Activated naive CD8-positive, alpha-beta T cell treated with anti-CD3 and anti-CD28 coated beads for 36 hours (primary cell): Measurements from ENCODE around the gene CMSS1. TPM values are rescaled to one million over a fixed set of nuclear protein-coding genes. Genes with fewer than 3 reads are reported as not detected.

Experiments used
- DNase-seq: peaks from one replicate; pipeline ENCODE4 v3.0.0; 2021
- H3K27ac Mint-ChIP-seq: one replicate; pipeline ENCODE4 v1.8.0; 2022; ENCODE audit warnings: mild to moderate bottlenecking, moderate library complexity, mixed read lengths
- H3K27me3 Mint-ChIP-seq: one replicate; pipeline ENCODE4 v1.8.0; 2022; ENCODE audit warnings: mild to moderate bottlenecking, mixed read lengths
- H3K36me3 Mint-ChIP-seq: one replicate; pipeline ENCODE4 v1.8.0; 2021; ENCODE audit warnings: mild to moderate bottlenecking, mixed read lengths
- H3K4me1 Mint-ChIP-seq: one replicate; pipeline ENCODE4 v1.8.0; 2021; ENCODE audit warnings: mixed read lengths
- H3K4me3 Mint-ChIP-seq: one replicate; pipeline ENCODE4 v1.8.0; 2022; ENCODE audit warnings: mild to moderate bottlenecking, moderate library complexity, mixed read lengths
- H3K9me3 Mint-ChIP-seq: one replicate; pipeline ENCODE4 v1.8.0; 2022; ENCODE audit warnings: mixed read lengths
- total RNA-seq, 2 experiments: library from RNA; stranded (reverse); gene quantifications; one replicate each; pipeline ENCODE4 v1.2.3, GENCODE V29; 2021

CMSS1 gene
- total RNA-seq, 2 experiments from 2014 or later, result 121 to 122 TPM

- Mint-ChIP-seq H3K9me3 (peaks cover 11% of the 10 kb centered on the region), H3K27me3 (no peaks in the 10 kb centered on the region), H3K27ac (no peak overlapping the region), H3K4me1 (peaks cover 8% of the 10 kb centered on the region), H3K4me3 (no peak overlapping the region), H3K36me3 (peaks cover 17% of the 10 kb centered on the region)
- DNase-seq, result no peak
Observed at GRCh38 chr3:100001083-100001482, 183.4 kb downstream of the CMSS1 start.

- no peak overlapping the region for H3K4me3 Mint-ChIP-seq
- peaks cover 13% of the 10 kb centered on the region for H3K36me3 Mint-ChIP-seq
- DNase-seq, result no peak
- H3K4me1 Mint-ChIP-seq, result peaks cover 10% of the 10 kb centered on the region
- no peak overlapping the region for H3K27ac Mint-ChIP-seq
- no peaks in the 10 kb centered on the region for H3K27me3 Mint-ChIP-seq
- peaks cover 6% of the 10 kb centered on the region for H3K9me3 Mint-ChIP-seq
Observed at GRCh38 chr3:100001526-100002270, 184.0 kb downstream of the CMSS1 start.

- peaks cover 3% of the 10 kb centered on the region for H3K9me3 Mint-ChIP-seq
- DNase-seq, result no peak
- H3K36me3 Mint-ChIP-seq, result peaks cover 10% of the 10 kb centered on the region
- peaks cover 11% of the 10 kb centered on the region for H3K4me1 Mint-ChIP-seq
- peak overlapping the region; percentile 9 for H3K27ac Mint-ChIP-seq
- no peak overlapping the region for H3K4me3 Mint-ChIP-seq
- no peaks in the 10 kb centered on the region for H3K27me3 Mint-ChIP-seq
Observed at GRCh38 chr3:100002599-100003350, 185.1 kb downstream of the CMSS1 start.

- H3K27ac Mint-ChIP-seq, result no peak overlapping the region
- H3K9me3 Mint-ChIP-seq, result peaks cover 3% of the 10 kb centered on the region
- no peak for DNase-seq
- H3K36me3 Mint-ChIP-seq, result peaks cover 5% of the 10 kb centered on the region
- peaks cover 11% of the 10 kb centered on the region for H3K4me1 Mint-ChIP-seq
- H3K27me3 Mint-ChIP-seq, result no peaks in the 10 kb centered on the region
- H3K4me3 Mint-ChIP-seq, result no peak overlapping the region
Observed at GRCh38 chr3:100003609-100004503, 186.2 kb downstream of the CMSS1 start.

- Mint-ChIP-seq H3K9me3 (peaks cover 3% of the 10 kb centered on the region), H3K27me3 (no peaks in the 10 kb centered on the region), H3K4me3 (no peak overlapping the region), H3K4me1 (peaks cover 19% of the 10 kb centered on the region), H3K27ac (no peak overlapping the region), H3K36me3 (peaks cover 3% of the 10 kb centered on the region)
- no peak for DNase-seq
Observed at GRCh38 chr3:100004931-100005330, 187.3 kb downstream of the CMSS1 start.

GRCh38 chr3:100005665-100006393 lies 188.2 kb downstream of the CMSS1 start:
- Mint-ChIP-seq H3K36me3 (peaks cover 5% of the 10 kb centered on the region), H3K27ac (no peak overlapping the region)
- no peak for DNase-seq

GRCh38 chr3:100006570-100007271 lies 189.1 kb downstream of the CMSS1 start:
- Mint-ChIP-seq H3K9me3 (no peaks in the 10 kb centered on the region), H3K36me3 (peaks cover 12% of the 10 kb centered on the region), H3K4me3 (no peak overlapping the region), H3K27ac (no peak overlapping the region), H3K4me1 (peaks cover 21% of the 10 kb centered on the region), H3K27me3 (no peaks in the 10 kb centered on the region)
- DNase-seq, result no peak

More at GRCh38 chr3:100005665-100006393, 188.2 kb downstream of the CMSS1 start:
- Mint-ChIP-seq H3K27me3 (no peaks in the 10 kb centered on the region), H3K4me1 (peaks cover 21% of the 10 kb centered on the region), H3K9me3 (no peaks in the 10 kb centered on the region), H3K4me3 (no peak overlapping the region)

GRCh38 chr3:100007313-100007712 lies 189.7 kb downstream of the CMSS1 start:
- DNase-seq, result no peak
- Mint-ChIP-seq H3K27me3 (no peaks in the 10 kb centered on the region), H3K4me1 (peaks cover 21% of the 10 kb centered on the region), H3K9me3 (no peaks in the 10 kb centered on the region), H3K4me3 (no peak overlapping the region), H3K36me3 (peaks cover 12% of the 10 kb centered on the region), H3K27ac (no peak overlapping the region)

- Mint-ChIP-seq H3K4me1 (peaks cover 15% of the 10 kb centered on the region), H3K27me3 (no peaks in the 10 kb centered on the region), H3K4me3 (no peak overlapping the region), H3K27ac (no peak overlapping the region), H3K9me3 (no peaks in the 10 kb centered on the region), H3K36me3 (peaks cover 12% of the 10 kb centered on the region)
- no peak for DNase-seq
Observed at GRCh38 chr3:100008081-100008698, 190.5 kb downstream of the CMSS1 start.

GRCh38 chr3:100009276-100010086 lies 191.8 kb downstream of the CMSS1 start:
- Mint-ChIP-seq H3K27ac (no peak overlapping the region), H3K36me3 (peaks cover 16% of the 10 kb centered on the region), H3K4me1 (peaks cover 15% of the 10 kb centered on the region), H3K9me3 (no peaks in the 10 kb centered on the region), H3K4me3 (no peak overlapping the region), H3K27me3 (no peaks in the 10 kb centered on the region)
- DNase-seq, result no peak

GRCh38 chr3:100010087-100010417 lies 192.4 kb downstream of the CMSS1 start:
- no peak overlapping the region for H3K4me3 Mint-ChIP-seq
- H3K9me3 Mint-ChIP-seq, result peaks cover 2% of the 10 kb centered on the region
- H3K27me3 Mint-ChIP-seq, result no peaks in the 10 kb centered on the region

GRCh38 chr3:100018806-100019205 lies 201.1 kb downstream of the CMSS1 start:
- H3K9me3 Mint-ChIP-seq, result peaks cover 2% of the 10 kb centered on the region
- H3K36me3 Mint-ChIP-seq, result peaks cover 18% of the 10 kb centered on the region
- H3K4me1 Mint-ChIP-seq, result peaks cover 2% of the 10 kb centered on the region
- H3K4me3 Mint-ChIP-seq, result no peak overlapping the region
- no peak overlapping the region for H3K27ac Mint-ChIP-seq
- H3K27me3 Mint-ChIP-seq, result no peaks in the 10 kb centered on the region
- DNase-seq, result no peak

More at GRCh38 chr3:100010087-100010417, 192.4 kb downstream of the CMSS1 start:
- peaks cover 13% of the 10 kb centered on the region for H3K4me1 Mint-ChIP-seq
- no peak overlapping the region for H3K27ac Mint-ChIP-seq
- DNase-seq, result no peak
- H3K36me3 Mint-ChIP-seq, result peaks cover 21% of the 10 kb centered on the region

- Mint-ChIP-seq H3K27ac (no peak overlapping the region), H3K27me3 (no peaks in the 10 kb centered on the region), H3K4me3 (no peak overlapping the region), H3K36me3 (peaks cover 18% of the 10 kb centered on the region), H3K4me1 (peaks cover 2% of the 10 kb centered on the region), H3K9me3 (peaks cover 2% of the 10 kb centered on the region)
- DNase-seq, result no peak
Observed at GRCh38 chr3:100019719-100020118, 202.1 kb downstream of the CMSS1 start.
